Activated T-cell treated with anti-CD3 and anti-CD28 coated beads, Interleukin-2, amount 50 U/mL, for 48 hours (primary cell): Measurements from ENCODE around the gene ACKR4.
"Not testable (repeated sequence)": the region's sequence is repeated elsewhere in the genome, so short reads cannot be mapped to it uniquely, and the experiment has no call there.

Experiments
- DNase-seq, 2 experiments: peaks; one replicate each; pipeline ENCODE4 v3.0.0-alpha.2; 2020

Gene ACKR4

GRCh38 chr3:132595014-132595413 is 2.1 kb upstream of the ACKR4 start:
- no peak for DNase-seq

- no peak for DNase-seq
Observed at GRCh38 chr3:132596326-132596725, 744 bp upstream of the ACKR4 start.

DNA sequence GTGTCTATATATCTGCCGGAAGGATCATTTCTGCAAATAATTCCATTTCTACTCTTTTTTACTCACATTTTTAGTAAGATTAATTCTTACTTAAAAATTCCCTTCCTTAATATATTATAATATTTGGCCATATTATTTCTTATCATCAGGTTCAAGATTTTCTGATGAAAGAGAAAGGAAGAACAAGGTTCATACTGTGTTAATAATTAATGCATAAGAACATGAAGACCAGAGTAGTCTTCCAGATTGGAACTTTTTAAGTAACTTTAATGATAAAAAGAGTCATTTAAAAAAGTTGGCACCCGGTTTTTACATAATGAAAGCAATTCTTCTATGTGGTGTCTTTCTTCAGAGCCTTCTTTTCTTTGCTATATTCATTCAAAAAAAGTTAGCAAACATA is 590 bp downstream of the ACKR4 start:
- no peak for DNase-seq

- DNase-seq, result no peak
Observed at GRCh38 chr3:132598181-132598580, 1.1 kb downstream of the ACKR4 start.

- DNase-seq, result not testable (repeated sequence)
Observed at GRCh38 chr3:132600614-132601013, 3.5 kb downstream of the ACKR4 start.

GRCh38 chr3:132605374-132605792 is 8.3 kb downstream of the ACKR4 start:
- no peak for DNase-seq

- DNase-seq, result no peak
Observed at GRCh38 chr3:132606085-132606484, 9.0 kb downstream of the ACKR4 start.

- not testable (repeated sequence) for DNase-seq
Observed at GRCh38 chr3:132606620-132607019, 9.6 kb downstream of the ACKR4 start.

- DNase-seq, result not testable (repeated sequence)
Observed at GRCh38 chr3:132615301-132615700, 18.2 kb downstream of the ACKR4 start.

- DNase-seq, result no peak
Observed at GRCh38 chr3:132615881-132616280, 18.8 kb downstream of the ACKR4 start.

GRCh38 chr3:132616780-132617179 is 19.7 kb downstream of the ACKR4 start:
- DNase-seq, result no peak

DNA sequence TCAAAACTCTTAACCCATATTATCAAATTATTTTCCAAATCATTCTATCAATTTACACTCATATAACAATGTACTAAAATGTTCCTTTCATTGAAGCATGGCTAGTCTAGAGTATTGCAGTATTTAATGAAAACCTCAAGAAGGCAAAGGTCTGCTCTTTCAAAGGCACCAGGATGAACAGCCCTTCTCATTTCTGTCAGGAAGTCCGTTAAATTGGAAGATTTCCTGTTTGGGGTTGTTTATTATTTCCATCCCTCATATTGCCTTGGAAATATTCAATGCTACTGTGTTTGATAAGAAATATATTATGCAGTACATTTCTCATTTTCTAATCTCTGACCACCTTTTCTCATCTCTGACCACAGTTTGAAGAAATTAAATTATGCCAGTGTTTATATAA is 25.1 kb downstream of the ACKR4 start:
- no peak for DNase-seq

DNA sequence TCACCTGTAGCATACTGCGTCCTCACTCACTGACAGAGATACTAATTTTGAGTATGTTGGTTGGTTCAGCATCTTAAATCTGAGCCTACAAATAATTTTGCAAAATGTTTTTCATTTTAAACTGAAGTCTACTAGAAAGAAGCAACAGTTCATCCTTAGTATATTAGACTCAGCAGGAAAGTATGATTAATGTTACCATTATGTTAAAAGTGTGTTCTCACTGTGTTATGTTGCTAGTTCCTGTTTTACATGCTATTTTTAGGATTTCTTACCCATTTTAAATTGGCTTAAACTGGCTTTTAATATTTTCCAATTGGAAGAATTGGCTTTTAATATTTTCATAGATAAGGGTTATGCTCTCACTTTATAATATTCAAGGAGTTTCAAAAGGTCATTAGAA is 25.7 kb downstream of the ACKR4 start:
- no peak for DNase-seq

- no peak for DNase-seq
Observed at GRCh38 chr3:132623646-132624045, 26.6 kb downstream of the ACKR4 start.

DNA sequence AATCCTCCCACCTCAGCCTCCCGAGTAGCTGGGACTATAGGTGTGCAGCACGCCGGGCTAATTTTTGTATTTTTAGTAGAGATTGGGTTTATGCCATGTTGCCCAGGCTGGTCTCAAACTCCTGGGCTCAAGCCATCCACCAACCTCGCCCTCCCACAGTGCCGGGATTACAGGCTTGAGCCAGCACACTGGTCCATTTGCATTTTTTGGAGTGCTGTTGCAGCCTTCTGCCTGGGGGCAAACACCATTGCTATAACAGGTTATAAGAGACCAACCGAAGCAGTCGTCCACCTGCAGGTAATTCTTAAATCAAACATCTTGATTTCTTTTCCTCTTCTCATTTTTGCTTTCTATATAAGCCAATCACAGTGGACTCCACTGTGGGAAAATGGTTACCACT is 27.7 kb downstream of the ACKR4 start:
- DNase-seq, result no peak

- no peak for DNase-seq
Observed at GRCh38 chr3:132625613-132626012, 28.5 kb downstream of the ACKR4 start.

GRCh38 chr3:132626955-132627354 is 29.9 kb downstream of the ACKR4 start:
- no peak for DNase-seq

GRCh38 chr3:132628157-132628556 is 31.1 kb downstream of the ACKR4 start:
- DNase-seq, result no peak

DNA sequence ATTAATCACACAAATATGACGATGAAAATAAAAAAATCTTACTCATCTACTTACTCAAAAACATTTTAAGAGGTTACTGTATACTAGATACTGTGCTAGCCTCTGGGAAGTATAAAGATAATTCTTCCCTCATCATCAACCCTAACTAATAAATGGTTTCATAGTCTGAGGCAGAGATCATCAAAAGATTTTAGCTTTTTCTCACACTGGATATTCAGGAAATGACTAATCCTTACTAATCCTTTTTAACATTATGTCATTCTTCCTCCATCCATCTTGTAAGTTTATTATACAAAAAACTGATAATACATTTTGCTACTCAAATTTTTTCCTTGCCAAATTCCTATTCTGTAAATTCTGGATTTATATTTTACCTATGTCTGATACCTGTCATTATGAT is 32.9 kb downstream of the ACKR4 start:
- DNase-seq, result no peak

DNA sequence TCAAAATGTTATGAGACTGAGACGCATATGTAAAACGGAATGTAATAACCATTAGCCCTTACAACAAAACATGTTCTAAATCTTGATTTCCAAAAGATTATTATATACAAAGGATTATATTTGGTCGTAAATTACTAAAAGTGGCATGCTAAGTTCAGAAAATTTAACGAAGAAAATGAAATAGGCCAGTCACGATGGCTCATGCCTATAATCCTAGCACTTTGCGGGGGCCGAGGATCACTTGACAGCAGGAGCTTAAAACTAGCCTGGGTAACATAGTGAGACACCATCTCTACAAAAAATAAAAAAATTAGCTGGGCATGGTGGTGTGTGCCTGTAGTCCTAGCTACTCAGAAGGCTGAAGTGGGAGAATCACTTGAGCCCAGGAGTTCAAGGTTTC is 33.5 kb downstream of the ACKR4 start:
- DNase-seq, result no peak

DNA sequence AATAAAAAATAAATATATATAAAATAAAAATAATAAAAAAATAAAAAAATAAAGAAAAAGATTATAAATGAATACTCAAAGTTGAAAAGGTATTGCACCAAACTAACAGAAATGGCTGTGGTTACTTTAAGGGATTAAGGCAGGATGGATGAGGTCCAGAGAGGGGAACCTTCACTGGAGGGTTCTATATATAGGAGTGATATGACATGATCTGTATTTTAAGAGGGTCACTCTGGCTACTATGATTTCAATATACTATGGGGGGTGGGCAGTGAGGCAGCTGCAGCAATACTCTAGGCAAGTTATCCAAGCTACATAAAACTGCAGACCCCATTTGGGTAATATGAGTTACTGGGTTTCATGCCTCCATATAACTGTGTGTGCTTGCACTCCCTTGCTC is 38.0 kb downstream of the ACKR4 start:
- DNase-seq, result no peak

DNA sequence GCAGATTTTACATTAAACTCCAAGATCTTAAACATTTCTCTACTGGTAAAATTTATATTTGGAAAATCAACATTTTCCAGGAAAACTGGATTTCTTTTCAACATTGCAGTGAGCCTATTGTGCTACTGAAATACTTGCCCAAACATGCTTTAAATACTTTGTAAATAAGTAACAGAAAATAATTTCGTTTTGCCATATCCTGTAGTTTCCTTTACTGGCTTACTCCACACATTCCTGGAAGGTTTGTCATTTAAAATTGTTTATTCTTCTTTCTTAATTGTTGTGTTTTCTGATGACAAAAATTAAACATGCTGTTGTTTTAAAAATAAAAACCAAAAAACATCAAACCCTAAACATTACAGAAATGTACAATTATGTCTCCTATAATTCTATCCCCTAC is 40.5 kb downstream of the ACKR4 start:
- DNase-seq, result no peak

DNA sequence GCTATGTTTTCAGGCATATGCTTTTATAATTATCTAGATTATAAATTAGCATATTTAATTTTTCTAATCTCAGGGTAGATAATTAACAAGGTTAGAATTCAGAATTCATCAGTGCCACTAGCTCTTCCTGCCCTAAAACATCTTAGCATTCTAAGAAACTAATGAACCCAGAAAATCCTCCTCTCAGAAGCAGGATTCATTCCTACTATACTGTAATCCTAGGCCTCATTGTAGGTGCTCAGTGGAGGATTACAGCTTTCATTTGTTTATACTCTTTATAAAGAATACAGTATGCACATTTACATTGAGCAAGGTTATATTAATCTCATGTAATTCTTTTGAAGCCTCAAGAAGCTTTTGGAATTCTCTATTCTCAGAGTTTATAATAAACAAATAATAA is 41.6 kb downstream of the ACKR4 start:
- no peak for DNase-seq

DNA sequence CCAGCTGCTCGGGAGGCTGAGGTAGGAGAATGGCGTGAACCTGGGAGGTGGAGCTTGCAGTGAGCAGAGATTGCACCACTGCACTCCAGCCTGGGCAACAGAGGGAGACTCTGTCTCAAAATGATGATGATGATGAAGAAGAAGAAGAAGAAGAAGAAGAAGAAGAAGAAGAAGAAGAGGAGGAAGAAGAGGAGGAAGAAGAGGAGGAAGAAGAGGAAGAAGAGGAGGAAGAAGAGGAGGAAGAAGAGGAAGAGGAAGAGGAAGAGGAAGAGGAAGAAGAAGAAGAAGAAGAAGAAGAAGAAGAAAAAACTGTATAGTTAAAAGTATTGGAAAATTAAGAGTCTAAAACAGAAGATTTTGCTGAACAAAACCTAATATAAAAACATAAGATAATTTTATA is 44.4 kb downstream of the ACKR4 start:
- DNase-seq, result not testable (repeated sequence)

GRCh38 chr3:132641837-132642538 is 44.9 kb downstream of the ACKR4 start:
- no peak for DNase-seq

DNA sequence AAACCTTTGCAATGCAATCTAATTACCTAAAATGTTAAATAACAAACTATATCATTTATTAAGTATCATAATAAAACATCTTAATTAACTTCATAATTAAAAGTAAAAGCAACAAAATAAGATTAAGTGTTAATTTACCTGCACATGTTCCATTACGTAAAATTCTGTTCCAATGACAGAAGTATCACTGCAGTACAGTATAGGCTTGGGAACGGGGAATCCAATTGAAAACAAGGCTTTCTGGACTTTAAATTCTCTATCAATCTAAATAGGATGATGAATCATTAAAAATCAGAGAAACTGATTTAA is 45.4 kb downstream of the ACKR4 start:
- DNase-seq, result no peak
